HFF-Myc (cell line): ENCODE measurements around the gene SHF.

Experiments
- DNase-seq: peaks from one replicate; pipeline ENCODE4 v3.0.0-alpha.2; 2011; ENCODE audit warnings: low read depth; ENCODE audit errors: extremely low read depth
- H3K4me3 ChIP-seq: replicated peaks from 2 replicates; pipeline ENCODE4 v1.5.1; 2011; ENCODE audit warnings: low read depth, mild to moderate bottlenecking, control low read depth, low read length
- CTCF ChIP-seq: IDR thresholded peaks from 2 replicates; pipeline ENCODE4 v1.5.1; 2012; ENCODE audit warnings: mild to moderate bottlenecking, low read depth, low read length, control low read depth; ENCODE audit errors: missing control alignments

The SHF gene

GRCh38 chr15:45128971-45129639 is 58.7 kb downstream of the SHF start:
- no peak for DNase-seq
- TF ChIP-seq CTCF, result no peak
- no peak overlapping the region for H3K4me3 ChIP-seq

GRCh38 chr15:45126535-45127158 is 61.1 kb downstream of the SHF start:
- no peak for DNase-seq
- H3K4me3 ChIP-seq, result no peak overlapping the region

GRCh38 chr15:45123397-45123796 is 64.4 kb downstream of the SHF start:
- TF ChIP-seq CTCF, result no peak
- no peak overlapping the region for H3K4me3 ChIP-seq
- DNase-seq, result no peak

More at GRCh38 chr15:45126535-45127158, 61.1 kb downstream of the SHF start:
- TF ChIP-seq CTCF, result peak; percentile 64

- DNase-seq, result no peak
- no peak for TF ChIP-seq CTCF
- H3K4me3 ChIP-seq, result no peak overlapping the region
These were observed 65.0 kb downstream of the SHF start for GRCh38 chr15:45122719-45123118.

- TF ChIP-seq CTCF, result no peak
- peak; percentile 37 for DNase-seq
- no peak overlapping the region for H3K4me3 ChIP-seq
These were observed 65.9 kb downstream of the SHF start for GRCh38 chr15:45121706-45122417.

GRCh38 chr15:45121020-45121419 is 66.7 kb downstream of the SHF start:
- TF ChIP-seq CTCF, result no peak
- no peak overlapping the region for H3K4me3 ChIP-seq
- DNase-seq, result no peak
